ENCODE measurements around the gene ZNHIT2.

- TF ChIP-seq, protein P1, sequence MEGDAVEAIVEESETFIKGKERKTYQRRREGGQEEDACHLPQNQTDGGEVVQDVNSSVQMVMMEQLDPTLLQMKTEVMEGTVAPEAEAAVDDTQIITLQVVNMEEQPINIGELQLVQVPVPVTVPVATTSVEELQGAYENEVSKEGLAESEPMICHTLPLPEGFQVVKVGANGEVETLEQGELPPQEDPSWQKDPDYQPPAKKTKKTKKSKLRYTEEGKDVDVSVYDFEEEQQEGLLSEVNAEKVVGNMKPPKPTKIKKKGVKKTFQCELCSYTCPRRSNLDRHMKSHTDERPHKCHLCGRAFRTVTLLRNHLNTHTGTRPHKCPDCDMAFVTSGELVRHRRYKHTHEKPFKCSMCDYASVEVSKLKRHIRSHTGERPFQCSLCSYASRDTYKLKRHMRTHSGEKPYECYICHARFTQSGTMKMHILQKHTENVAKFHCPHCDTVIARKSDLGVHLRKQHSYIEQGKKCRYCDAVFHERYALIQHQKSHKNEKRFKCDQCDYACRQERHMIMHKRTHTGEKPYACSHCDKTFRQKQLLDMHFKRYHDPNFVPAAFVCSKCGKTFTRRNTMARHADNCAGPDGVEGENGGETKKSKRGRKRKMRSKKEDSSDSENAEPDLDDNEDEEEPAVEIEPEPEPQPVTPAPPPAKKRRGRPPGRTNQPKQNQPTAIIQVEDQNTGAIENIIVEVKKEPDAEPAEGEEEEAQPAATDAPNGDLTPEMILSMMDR (IDR thresholded peaks at IDR 0.05; ENCODE audit: insufficient read depth, low read depth, low read length): no peak
- no peak for TF ChIP-seq EZH2 (IDR thresholded peaks at IDR 0.05; ENCODE audit: insufficient read depth, low read length)
These were observed 24.5 kb upstream of the ZNHIT2 start for GRCh38 chr11:65141896-65142494.

Measured in astrocyte (in vitro differentiated cells and primary cell).